Fibroblast of villous mesenchyme (primary cell): ENCODE measurements around the gene CHMP3. TPM values are rescaled to one million over a fixed set of nuclear protein-coding genes. Genes with fewer than 3 reads are reported as not detected.
A peak's percentile ranks its signal among the peaks of the same experiment; 100 is the strongest.

Source experiments
- DNase-seq: peaks from one replicate; pipeline ENCODE4 v3.0.0-alpha.2; 2010; ENCODE audit warnings: low read depth
- H3K4me3 ChIP-seq: 2 replicates; pipeline ENCODE4 v1.5.1; 2011; ENCODE audit warnings: low read depth, mild to moderate bottlenecking, low read length
- total RNA-seq: library from RNA; depleted of rRNA; stranded (reverse); fragments of >200 nt; gene quantifications from 2 replicates; pipeline ENCODE4 v1.2.3, GENCODE V29; 2012
- TF ChIP-seq, protein P1 (sequence below): IDR thresholded peaks from 2 replicates; pipeline ENCODE4 v1.5.1; 2012; ENCODE audit warnings: low read depth, mild to moderate bottlenecking, low read length; ENCODE audit not compliant: insufficient read depth

Gene CHMP3
- total RNA-seq, 1 donor, result 62.2 TPM

DNA sequence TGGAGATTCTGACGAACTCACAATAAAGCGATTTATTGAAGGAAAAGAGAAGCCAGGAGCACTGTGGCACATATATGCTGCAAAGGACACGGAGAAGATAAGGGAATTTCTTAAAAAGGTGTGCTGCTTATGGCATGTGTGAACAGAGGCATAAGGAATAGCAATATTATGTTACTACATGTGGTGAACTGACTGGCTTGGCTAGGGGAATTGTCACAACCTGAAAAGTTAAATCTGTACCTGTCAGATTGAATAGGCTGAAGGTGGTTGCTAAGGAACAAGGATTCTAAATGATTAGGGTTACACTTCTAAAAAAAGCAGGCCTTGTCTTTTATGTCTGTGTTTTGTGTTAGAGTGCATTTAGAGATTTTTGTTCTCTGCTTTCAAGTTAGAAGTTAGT, 73.7 kb downstream of the CHMP3 start:
- no peak for DNase-seq
- TF ChIP-seq, protein P1, sequence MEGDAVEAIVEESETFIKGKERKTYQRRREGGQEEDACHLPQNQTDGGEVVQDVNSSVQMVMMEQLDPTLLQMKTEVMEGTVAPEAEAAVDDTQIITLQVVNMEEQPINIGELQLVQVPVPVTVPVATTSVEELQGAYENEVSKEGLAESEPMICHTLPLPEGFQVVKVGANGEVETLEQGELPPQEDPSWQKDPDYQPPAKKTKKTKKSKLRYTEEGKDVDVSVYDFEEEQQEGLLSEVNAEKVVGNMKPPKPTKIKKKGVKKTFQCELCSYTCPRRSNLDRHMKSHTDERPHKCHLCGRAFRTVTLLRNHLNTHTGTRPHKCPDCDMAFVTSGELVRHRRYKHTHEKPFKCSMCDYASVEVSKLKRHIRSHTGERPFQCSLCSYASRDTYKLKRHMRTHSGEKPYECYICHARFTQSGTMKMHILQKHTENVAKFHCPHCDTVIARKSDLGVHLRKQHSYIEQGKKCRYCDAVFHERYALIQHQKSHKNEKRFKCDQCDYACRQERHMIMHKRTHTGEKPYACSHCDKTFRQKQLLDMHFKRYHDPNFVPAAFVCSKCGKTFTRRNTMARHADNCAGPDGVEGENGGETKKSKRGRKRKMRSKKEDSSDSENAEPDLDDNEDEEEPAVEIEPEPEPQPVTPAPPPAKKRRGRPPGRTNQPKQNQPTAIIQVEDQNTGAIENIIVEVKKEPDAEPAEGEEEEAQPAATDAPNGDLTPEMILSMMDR, result no peak
- no peak overlapping the region for H3K4me3 ChIP-seq

DNA sequence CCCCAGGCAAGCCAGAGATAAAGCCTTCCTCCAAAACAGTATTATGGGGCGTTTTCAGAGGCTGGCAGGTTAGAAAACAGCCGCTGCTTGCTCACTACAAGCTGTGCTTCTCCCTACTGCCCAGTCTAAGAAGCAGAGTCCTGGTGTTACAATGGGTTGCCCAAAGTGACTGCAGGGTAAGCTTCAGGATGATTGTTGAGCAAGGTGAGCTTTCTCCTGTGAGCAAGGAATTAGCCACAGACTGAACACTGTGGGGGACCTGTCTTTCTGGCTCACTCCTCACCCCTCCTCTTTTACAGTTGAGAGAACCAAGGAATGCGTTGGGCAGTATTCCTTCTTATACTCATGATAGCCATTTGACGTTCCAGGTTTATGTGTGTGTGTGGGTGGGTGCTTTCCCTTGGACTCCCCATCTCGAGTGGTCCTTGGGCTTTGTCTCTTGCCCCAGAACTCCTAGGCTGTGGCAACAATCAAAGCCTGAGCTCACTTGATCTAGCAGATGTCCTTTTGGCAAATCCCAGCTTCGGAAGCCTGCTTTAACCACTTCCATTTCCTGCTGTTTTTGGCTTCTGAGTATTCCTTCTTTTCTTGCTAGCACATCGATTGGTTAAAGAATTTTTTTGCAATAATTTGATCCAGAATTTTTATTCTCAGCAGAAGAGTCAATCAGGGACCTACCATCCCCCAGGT, 74.5 kb downstream of the CHMP3 start:
- TF ChIP-seq, protein P1, result no peak
- DNase-seq, result no peak
- no peak overlapping the region for H3K4me3 ChIP-seq

GRCh38 chr2:86487062-86487461, 76.2 kb downstream of the CHMP3 start:
- DNase-seq, result no peak
- TF ChIP-seq, protein P1, result no peak
- no peak overlapping the region for H3K4me3 ChIP-seq

- no peak overlapping the region for H3K4me3 ChIP-seq
- TF ChIP-seq, protein P1, result no peak
- no peak for DNase-seq
Measured at GRCh38 chr2:86485802-86486201, 77.4 kb downstream of the CHMP3 start.

DNA sequence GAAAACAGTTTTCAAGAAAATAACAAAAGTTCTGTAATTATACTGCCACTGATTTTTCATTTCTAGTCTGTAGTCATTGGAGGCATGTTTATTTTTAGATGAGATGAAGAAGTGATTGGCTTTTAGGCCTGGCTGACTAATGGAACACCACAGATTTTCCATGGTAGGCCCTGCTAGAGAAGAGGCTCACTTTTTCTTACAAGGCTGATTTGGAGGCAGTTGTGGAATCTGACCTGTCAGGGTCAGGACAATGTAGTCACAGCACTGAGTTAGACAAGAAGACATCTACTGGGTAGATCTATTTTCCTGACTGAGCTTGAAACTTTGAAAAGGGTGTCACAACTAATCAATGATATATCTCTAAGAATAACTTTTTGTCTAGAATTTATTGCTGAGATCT, 78.1 kb downstream of the CHMP3 start:
- DNase-seq, result no peak
- no peak overlapping the region for H3K4me3 ChIP-seq
- TF ChIP-seq, protein P1, result no peak

DNA sequence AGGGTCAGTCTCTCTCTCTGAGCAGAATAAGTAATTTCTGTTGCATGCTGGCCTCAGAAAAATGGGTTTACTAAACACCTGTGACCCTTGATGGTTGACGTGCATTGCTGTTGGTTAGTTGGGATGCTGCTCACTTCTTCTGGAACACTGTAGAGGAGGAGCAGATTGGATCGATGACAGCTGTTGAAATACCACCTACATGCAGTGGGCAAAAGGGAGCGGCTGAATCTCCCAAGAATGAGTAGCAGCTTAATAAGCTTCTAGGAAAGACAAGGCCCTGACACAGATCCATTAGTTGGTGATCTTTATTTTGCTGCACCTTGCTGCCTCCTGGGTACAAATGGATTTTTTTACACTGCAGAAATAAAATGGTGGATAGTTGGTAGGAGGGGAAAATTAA, 78.9 kb downstream of the CHMP3 start:
- TF ChIP-seq, protein P1, result no peak

GRCh38 chr2:86482034-86482433, 81.2 kb downstream of the CHMP3 start:
- TF ChIP-seq, protein P1, result no peak
- no peak overlapping the region for H3K4me3 ChIP-seq
- peak; percentile 27 for DNase-seq

More for the DNA sequence above, 78.9 kb downstream of the CHMP3 start:
- H3K4me3 ChIP-seq, result no peak overlapping the region
- DNase-seq, result no peak
